Upper lobe of left lung (tissue), 4 donors: ENCODE results near the gene GTF2H1.

Experiments
- CTCF ChIP-seq, 6 experiments: fragments of 450-650 bp in 4 of 6; fragments of 200-600 bp in 2 of 6; sonication (generic) in 2 of 6; IDR thresholded peaks; one replicate each; pipeline ENCODE4 v1.5.1; 2016 to 2019; ENCODE audit warnings: antibody characterized with exemption in 6 of 6
- EP300 ChIP-seq, 4 donors: sonication (generic); formaldehyde crosslinking; IDR thresholded peaks; one replicate each; pipeline ENCODE4 v1.5.1; 2017; ENCODE audit warnings: antibody characterized with exemption in 4 of 4, control low read depth in 2 of 4

GRCh38 chr11:18310800-18311340 lies 11.5 kb upstream of the GTF2H1 start:
- no peak for TF ChIP-seq CTCF (IDR thresholded peaks at IDR 0.05)
- no peak for TF ChIP-seq EP300 (IDR thresholded peaks at IDR 0.05)
